Measurements from ENCODE around the gene PNKD.

DNA sequence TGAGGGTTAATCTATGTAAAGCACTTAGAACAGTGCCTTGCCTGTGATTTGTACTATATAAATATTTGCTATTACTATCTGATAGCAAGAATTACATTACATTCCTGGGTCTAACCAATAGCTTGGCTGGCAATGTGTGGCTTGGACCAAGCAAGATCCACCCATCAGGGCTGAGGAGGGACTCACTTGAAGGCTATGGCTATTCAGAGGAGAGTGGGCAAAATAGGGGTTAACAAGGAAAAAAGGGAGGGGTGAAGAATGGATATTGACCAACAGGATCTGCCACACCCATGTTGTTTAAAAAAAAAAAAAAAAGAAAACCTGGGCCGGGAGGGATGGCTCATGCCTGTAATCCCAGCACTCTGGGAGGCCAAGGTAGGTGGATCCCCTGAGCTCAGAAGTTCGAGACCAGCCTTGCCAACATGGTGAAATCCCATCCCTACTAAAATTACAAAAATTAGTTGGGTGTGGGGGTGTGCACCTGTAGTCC is 42.0 kb downstream of the PNKD start:
- no peak for TF ChIP-seq CTCF (IDR thresholded peaks at IDR 0.05; ENCODE audit: low read depth, low read length)
- TF ChIP-seq EZH2phosphoT487 (IDR thresholded peaks at IDR 0.05; ENCODE audit: low read depth), result no peak
